HepG2 (cell line): ENCODE data around the gene C6orf58.

Experiments used
- KLF13 ChIP-seq: sonication (generic); formaldehyde crosslinking; IDR thresholded peaks from 2 replicates; pipeline ENCODE4 v1.4.0; 2020; ENCODE audit warnings: mild to moderate bottlenecking, missing genetic modification reagents
- MIER3 ChIP-seq: IDR thresholded peaks from 2 replicates; pipeline ENCODE4 v1.6.1; 2016; ENCODE audit warnings: missing compliant biosample characterization, borderline replicate concordance
- YY1 ChIP-seq: IDR thresholded peaks from 2 replicates; pipeline ENCODE4 v1.6.1; 2011; ENCODE audit warnings: low read length, low read depth, moderate library complexity, mild to moderate bottlenecking; ENCODE audit not compliant: insufficient read depth, insufficient replicate concordance
- TF ChIP-seq, protein P1 (sequence below): sonication (generic); formaldehyde crosslinking; IDR thresholded peaks from 2 replicates; pipeline ENCODE4 v1.5.0; 2020; ENCODE audit warnings: mild to moderate bottlenecking, missing genetic modification reagents, moderate library complexity

- no peak for TF ChIP-seq MIER3 (CRISPR knock-in tag)
- TF ChIP-seq, protein P1, sequence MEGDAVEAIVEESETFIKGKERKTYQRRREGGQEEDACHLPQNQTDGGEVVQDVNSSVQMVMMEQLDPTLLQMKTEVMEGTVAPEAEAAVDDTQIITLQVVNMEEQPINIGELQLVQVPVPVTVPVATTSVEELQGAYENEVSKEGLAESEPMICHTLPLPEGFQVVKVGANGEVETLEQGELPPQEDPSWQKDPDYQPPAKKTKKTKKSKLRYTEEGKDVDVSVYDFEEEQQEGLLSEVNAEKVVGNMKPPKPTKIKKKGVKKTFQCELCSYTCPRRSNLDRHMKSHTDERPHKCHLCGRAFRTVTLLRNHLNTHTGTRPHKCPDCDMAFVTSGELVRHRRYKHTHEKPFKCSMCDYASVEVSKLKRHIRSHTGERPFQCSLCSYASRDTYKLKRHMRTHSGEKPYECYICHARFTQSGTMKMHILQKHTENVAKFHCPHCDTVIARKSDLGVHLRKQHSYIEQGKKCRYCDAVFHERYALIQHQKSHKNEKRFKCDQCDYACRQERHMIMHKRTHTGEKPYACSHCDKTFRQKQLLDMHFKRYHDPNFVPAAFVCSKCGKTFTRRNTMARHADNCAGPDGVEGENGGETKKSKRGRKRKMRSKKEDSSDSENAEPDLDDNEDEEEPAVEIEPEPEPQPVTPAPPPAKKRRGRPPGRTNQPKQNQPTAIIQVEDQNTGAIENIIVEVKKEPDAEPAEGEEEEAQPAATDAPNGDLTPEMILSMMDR (CRISPR knock-in tag): no peak
- TF ChIP-seq KLF13 (CRISPR knock-in tag): no peak
- no peak for TF ChIP-seq YY1
Observed at GRCh38 chr6:127630800-127631199, 53.8 kb downstream of the C6orf58 start.
